NCI-H526 treated with DMSO at 0.1 percent for 48 hours (cell line): ENCODE data around the gene RGS7BP.

Source experiments
- DNase-seq: peaks from one replicate; lab custom pipeline; 2025; lab: John Stamatoyannopoulos, UW

The RGS7BP gene

DNA sequence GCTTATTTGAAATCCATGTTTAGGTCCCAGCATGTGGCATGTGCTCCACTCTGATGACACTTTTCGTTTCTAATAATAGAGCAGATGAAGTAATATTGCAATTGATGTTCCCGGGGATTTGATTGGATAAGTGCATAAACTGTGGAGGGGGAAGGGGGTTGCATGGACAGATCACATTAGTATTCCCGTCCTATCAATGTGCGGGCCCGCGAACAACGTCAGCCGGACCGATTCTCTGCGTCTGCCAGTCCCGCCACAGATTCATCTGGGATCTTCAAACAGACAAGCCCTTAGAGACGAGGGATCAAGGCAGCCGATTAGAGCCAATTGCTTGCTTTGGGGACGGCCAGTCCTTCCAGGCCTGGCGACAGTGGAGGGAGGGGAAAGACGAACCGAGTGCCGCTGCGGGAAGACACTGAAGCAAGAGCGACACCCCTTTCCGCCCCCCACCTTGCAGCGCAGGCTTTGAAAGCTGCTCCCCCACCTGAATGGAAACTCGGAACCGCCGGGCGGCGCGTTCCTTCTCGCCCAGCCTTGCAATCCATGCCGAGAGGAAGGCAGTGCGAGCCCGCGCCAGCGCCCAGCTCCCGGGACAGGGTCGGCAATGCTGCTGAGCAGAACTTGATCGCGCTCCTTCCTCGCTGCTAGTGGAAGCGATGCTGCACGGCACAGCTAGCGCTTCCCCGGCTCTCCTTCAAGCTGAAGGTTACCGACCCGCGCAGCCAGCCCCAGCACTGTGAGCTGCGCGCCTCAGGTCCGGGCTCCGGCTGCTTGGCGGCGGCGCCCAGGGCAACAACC, at the start of gene RGS7BP:
Gene RGS7BP, plus strand, starts transcription at position 247 of the 798 bp plus-strand sequence. CDS start 610 bp downstream, outside the sequence.
- DNase-seq, result peak; percentile 35

DNA sequence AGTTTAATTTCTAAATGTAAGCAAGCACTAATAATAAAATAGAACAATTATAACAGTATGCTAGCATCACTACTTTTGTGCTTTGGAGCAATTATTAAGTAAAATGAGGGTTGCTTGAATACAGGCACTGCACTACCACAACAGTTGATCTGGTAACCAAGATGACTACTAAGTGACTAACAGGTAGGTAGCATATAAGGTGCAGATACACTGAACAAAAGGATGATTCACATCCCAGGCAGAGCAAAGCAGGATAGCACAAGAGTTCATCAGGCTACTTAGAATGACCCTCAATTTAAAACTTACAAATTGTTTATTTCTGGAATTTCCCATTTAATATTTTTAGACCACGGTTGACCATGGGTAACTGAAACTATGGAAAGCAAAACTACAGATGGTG, 48.0 kb upstream of the RGS7BP start:
- no peak for DNase-seq

DNA sequence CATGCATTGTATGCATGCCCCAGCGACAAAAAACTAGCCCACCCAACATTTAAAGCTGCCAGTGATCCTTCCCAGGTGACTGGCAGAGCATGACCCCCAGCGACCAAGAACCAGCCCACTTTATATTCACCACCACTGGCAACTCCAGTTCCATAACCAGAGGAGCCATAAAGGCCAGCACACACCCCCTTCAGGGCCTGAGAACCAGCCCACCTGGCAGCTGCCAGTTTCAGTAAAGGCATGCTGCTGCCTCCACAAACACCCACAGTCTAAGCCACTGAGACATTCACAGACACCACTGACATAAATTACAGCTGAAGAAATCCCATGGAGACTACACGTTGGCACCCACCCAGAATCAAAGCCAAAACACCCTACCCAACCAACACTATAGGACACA, 46.9 kb upstream of the RGS7BP start:
- DNase-seq, result no peak

DNA sequence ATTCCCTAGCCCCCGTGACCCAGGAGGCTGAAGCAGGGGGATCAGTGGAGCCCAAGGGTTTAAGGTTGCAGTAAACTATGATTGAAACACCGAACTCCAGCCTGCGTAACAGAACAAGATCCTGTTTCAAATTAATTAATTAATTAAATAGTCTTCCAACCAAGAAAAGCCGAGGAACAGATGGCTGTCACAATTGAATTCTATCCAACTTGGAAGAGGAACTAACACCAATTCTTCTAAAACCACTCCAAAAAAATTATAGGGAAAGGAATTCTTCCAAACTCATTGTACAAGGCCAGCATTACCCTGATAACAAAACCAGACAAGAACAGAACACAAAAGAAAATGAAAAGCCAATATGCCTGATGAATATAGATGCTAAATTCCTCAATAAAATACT, 43.4 kb upstream of the RGS7BP start:
- DNase-seq, result no peak

DNA sequence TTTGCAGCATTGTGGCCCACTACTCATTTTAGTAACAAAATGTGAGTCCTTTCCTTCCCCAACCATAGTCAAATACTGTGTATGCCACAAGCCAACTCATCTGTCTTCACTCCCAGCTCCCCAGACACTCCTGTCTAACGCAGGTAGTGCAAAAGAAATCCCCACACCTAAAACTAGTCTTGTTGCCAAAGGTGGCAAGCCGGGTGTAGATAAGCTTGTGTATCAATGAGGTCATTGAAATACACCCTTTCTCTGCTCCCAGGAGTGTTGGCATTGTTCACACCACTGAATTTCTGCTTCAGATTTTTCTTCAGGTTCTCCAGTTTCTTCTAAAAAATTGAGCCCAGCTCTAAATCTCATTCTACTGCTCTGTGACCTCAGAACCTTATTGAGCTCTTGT, 19.7 kb upstream of the RGS7BP start:
- DNase-seq, result no peak

DNA sequence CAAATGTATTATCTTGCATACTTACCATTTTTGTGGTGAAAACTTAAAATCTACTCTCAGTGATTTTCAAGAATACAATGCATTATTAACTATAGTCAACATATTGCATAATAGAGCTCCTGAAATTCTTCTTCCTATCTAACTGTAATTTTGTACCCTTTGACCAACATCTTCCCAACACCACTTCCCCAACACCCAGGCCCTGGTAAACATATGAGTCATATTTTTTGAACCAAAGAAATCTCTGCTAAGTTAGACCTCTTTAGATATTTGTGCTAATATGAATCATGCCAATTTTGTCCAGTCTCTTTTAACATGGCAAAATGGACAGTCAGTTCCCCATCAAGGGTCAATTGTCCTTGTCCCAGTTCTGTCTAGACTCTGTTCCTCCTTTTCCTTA, 18.5 kb upstream of the RGS7BP start:
- no peak for DNase-seq

DNA sequence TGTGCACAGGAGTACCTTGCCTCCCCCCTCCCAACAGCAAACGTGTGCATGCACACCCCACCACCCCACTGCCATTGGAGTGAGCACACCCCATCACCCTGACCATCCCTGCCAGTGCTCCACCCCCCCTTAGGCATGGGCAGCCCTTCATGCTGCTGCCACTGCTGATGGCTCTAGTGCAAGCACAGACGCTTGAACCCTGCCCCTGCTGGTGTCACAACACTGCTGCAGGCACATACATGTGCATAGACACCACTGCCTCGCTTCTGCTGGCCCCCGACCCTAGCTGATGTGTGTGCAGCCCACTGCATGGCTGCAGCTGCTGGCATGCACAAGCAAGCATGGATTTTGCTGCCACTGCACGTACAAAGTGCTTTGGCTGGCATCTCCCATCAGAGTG, 16.0 kb upstream of the RGS7BP start:
- no peak for DNase-seq

DNA sequence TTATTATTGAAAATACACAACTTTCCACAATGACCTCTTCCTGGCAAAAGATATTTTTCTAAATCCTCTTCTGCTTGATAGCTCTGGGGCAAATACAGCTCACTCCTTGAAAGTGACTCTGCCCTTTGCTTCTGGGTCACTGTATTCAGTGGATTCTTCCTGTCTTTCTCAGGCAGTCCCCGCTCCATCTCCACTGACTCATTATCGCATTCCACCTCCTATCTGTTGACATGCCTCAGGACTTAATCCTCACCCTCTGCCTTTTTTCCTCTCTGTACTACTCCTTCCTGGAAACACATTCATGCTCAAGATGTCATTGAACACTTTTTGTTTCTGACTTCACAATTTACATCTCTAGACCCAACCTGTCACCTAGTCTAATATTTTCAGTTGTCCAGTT, 8.4 kb upstream of the RGS7BP start:
- DNase-seq, result no peak

DNA sequence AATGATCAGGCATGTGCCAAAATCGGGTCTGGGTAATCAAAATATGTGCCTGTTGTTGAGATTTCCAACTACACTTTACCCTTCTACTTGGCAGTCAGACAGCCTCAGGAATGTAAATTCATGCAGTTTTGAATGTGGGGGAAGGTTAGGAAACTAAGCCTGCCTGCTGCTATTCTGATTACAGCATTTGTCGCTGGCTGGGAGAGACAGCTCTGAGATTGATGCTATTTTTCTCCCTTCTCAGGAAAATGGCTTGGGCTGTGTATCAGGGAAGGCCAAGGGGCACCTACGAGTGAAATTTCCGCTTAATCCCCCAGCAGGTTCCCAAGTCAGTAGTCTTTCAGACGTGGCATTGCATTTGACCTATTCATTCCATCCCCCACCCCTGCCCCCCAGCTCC, 3.6 kb upstream of the RGS7BP start:
- no peak for DNase-seq

DNA sequence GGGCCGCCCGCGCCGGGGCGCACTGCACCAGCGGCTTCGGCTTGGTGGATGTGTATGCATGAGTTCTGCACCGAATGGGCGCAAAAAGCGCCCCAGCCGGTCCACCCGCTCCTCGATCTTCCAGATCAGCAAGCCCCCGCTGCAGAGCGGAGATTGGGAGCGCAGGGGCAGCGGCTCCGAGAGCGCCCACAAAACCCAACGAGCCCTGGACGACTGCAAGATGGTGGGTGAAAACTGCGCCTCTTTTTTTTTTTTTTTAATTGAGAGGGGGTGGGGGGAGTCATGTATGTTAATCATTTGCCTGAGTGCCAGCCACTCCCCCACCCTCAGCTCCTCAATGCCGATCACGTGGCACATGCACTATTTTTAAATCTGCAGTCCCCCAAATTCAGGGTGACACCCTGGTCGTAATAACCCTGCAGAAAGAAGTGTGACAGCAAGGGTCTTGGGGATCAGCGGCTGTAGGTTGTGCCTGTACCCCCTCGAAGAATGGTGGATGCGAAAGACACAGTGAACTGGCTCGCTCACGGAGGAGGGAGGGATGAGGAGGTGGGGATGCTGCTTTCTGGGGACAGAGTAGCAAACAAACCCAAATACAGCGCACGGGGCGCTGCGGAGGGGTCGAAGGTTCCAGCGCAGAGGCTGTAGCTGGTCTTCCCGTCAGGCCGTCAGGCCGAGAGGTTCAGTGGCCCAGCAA, 900 bp downstream of the RGS7BP start:
- no peak for DNase-seq

DNA sequence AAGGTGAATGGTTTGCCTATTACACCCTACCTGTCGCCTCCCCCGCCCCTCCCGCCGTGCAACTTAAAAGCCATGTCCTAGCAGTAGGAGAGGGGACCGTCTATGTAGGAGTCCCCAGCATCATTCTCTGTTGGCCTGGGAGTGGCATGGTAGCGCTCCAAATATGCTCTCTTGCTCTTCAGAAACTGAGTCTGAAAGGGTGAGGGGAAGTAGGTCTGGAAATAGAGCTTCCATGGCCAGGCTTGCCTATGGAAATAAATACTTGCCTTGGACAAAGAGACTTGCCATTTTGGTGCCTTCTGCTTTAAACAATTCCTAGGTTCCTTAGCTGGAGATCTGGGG, 1.4 kb downstream of the RGS7BP start:
- DNase-seq, result no peak

DNA sequence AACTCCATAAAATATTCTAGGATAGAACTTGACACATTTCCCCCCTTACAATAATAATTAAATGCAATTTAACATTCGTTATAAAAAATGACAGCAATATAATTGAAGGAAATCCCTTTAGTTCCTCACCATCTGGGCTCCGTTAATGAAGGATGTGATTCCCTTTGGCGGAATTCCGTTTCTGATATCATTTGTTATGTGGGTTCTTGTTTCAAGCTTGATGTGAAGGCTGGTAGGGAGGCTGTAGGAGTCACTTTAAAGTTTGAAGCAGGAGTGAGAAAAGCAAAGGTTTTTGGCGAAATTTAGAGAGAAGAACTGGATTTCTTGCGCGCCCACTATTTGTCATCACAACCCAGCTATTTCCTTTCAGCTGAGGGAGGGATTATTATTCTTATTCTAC, 4.0 kb downstream of the RGS7BP start:
- DNase-seq, result no peak

DNA sequence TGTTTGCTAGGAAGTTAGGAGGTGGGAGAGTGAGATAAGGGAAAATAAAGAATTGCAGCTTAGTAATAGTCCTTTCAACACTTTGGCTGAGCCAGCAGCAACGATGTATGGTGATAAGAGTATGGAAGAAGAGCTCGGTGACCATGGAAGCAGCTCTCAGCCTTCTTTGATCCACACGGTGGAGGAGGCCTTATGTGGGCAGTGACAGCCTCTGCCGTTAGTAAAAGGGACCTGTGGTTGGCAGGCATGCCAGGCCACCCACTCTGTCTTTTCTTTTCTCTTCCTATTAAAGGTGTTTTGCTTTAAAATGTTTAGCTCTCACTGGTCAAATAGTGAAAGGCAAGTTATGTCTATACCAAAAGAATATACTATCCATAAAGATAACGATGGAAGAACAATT, 7.7 kb downstream of the RGS7BP start:
- no peak for DNase-seq

DNA sequence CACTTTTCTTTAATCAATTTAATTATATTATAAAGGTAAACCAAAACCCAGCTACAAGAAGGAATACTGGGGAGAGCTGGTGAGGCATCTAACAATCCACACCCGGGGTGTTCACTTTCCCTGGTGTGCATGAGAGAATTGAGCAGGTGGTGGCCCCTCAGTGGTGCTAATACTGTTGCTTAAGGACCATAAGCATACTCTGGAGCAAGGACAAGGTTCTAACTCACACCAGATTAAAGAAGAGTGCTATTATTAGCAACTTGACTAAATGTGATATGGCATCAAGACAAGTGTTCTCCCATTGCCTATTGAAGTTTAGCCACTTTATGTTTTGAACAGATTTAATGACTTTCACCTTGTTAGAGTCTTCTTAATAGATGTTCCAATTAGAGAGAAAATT, 8.8 kb downstream of the RGS7BP start:
- no peak for DNase-seq

DNA sequence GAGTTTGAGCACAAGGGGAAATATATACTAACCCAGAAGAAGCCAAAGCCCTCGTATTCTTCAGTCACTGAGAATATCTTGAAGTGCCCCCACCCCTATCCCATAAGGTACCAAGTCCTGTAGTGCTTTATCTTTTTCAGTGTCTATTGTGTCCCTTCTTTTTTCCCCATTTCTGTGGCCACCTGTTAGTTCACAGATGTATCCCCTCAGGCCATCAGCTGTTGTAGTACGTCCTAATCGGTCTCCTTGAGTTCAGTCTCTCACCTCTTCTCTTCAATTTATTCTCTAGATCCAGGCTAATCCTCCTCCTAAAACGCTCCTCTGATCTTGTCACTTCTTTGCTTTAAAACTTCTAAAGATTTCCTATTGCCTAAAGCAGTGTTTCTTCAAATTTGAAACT, 10.4 kb downstream of the RGS7BP start:
- no peak for DNase-seq

DNA sequence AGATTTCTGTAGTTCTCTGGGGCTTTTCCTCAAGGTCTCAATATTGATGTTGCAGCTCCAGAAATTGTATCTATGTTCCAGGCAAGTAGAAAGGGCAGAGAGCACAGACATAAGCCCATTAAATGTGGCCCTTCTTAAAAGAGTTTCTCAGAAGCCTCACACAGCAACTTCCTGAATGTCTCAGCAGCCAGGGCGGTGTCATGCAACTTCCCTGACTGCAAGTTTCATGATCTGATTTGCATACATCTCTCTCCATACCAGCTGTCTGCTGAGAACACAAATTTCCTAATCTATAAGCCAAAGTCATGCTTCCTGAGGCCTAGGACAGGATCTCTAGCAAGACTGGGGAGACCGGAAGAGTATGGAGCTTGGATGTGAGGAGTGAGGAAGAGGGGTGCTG, 13.0 kb downstream of the RGS7BP start:
- peak; percentile 44 for DNase-seq

DNA sequence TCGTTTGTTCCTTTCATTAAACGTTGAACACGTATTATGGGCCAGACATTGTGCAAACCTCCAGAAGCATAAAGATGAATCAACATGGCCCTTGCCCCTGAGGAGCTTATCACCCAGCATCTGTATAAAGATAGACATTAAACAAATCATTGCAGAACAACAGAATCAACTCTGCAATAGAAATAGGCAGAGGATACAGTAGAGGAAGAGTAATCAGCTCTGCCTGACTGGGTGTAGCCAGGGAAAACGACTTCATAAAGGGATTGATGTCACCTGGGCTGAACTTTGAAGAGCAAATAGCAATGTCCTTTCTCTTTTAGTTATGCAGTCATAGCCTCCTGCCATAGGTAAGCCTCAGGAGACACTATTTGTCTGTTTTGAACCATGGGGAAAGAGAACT, 13.4 kb downstream of the RGS7BP start:
- DNase-seq, result no peak

DNA sequence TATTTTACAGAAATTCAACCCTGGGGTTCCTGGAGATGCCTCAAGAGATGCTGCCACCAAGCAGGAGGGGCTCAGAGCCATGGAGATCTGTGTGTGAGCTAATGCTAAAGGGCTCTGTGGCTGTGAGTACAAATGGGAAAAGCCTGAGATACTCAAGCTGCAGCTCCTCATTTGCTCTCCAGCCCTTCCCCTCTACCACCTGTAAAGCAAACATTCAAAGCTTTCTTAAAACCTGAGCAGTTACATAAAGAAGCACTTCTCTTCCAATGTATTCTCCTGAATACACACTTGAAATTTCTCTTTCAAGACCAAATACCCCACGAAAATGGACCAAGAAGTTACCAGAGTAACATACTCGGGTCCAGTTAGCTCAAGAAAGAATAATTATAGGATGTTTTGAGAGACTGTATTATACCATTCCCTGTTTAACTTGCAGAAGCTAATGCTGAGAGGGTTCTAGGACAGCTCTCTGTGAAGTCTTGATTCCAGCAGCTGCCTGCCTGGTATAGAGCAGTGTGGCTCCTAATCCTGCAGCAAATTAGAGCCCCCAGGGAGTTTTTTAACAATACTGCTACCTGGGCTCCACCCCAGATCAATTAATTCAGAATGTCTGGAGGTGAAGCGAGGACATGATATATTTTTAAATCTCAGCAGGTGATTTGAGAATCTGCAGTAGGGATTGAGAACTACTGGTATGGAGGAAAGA, 21.1 kb downstream of the RGS7BP start:
- no peak for DNase-seq

DNA sequence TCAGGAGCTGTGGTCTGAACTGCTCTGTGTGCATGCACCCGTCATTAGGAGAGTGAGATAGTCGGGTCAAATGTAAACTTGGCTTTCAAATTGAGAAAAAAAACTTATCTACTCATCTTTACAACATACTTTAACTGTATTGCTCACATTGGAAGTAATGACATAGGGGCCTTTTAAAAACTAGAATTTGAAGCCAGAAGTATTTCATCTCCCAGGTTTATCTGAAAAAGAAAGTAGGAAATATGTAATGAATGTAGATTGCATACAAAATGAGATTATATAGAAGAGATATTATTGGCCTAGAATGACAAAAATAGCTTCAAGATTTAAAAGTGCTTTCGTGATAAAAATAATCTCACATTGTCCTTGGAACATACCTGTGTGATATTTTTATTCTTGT, 24.3 kb downstream of the RGS7BP start:
- no peak for DNase-seq

DNA sequence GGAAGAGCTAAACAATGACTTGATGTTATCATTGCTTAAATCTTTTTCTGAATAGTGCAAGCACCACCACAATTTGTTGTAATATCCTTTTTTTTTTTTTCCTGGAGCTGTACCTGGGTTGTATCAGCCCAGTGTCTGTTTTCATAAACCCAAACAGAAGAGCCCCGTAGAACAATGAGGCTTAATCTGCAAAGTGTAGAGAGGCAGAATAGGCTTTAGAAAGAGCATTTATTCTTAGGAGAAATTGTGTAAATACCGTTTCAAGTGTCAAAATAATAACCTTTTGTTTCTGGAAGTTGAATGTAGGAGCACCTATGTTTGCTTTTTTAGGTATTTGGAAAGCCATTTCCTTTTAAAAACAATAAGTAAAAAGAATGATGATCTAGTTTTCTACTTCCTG, 26.4 kb downstream of the RGS7BP start:
- no peak for DNase-seq

DNA sequence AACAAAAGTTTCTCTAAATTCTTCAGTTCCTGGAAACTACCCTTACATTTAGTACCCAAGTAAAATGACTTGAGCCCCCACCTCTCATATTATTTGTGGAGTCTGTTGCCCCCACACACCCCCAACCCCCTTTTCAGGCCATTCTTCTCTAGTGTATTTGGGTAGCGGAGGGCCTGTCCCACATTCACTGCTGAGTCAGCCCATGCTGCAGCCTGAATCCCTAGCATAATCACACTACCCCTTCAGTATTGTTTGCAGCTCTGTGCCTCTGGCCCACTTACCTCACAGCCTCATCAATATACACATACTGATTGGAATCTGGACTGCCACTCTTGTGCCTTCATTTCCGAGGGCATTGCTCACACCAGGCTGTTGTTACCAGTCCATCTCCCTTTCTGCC, 26.8 kb downstream of the RGS7BP start:
- DNase-seq, result no peak

DNA sequence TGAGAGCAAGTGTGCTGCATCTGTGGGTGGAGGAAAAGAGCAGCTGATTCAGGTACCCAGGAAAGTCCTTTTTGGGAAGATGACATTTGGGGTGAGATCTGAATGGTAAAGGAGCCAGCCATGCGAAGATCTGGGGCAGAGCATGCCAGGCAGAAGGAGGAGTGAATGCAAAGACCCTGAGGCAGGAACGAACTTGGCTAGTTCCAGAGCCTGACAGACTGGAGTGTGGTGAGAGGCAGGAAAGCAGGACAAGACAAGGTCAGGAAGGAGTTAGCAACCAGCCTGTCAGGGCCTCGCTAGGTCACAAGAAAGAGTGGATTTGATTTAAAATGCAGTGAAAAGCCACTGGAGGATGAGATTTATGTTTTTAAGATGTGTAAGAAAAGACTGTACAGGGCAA, 28.2 kb downstream of the RGS7BP start:
- DNase-seq, result no peak

DNA sequence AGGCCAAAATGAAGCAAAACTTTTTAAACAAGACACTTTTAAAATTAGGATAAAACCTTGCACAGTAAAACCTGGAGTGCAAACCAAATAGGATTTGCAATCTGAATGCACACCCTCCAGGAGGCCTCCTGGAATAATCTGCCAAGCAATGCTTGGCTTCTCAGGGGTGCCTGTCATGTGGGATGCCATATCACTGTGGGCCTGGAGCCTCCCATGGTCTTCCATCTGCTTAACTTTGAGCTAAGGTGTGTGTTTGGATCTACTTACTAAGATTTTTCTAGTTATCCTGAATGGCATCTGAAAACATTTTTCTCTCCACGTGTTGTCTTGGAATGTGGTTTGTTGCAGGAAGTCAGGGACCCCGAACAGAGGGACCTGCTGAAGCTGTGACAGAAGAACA, 52.1 kb downstream of the RGS7BP start:
- DNase-seq, result no peak
